Skin epidermis (tissue), 12 donors: Measurements from ENCODE around the gene SMG9.
A peak's percentile ranks its signal among the peaks of the same experiment; 100 is the strongest.
"Not testable (repeated sequence)": the region's sequence is repeated elsewhere in the genome, so short reads cannot be mapped to it uniquely, and the experiment has no call there.

ENCODE experiments used
- H3K27ac ChIP-seq, 21 experiments: fragments of 200-600 bp; sonication (generic) in 11 of 21; one replicate each; pipeline ENCODE4 v1.5.0; 2020; ENCODE audit warnings: mild to moderate bottlenecking in 3 of 21, inconsistent platforms in 2 of 21, moderate library complexity in 2 of 21
- H3K4me3 ChIP-seq, 7 experiments: fragments of 200-600 bp; sonication (generic) in 2 of 7; one replicate each; pipeline ENCODE4 v1.5.0; 2020; ENCODE audit warnings: inconsistent platforms in 2 of 7, mild to moderate bottlenecking in 2 of 7, moderate library complexity in 1 of 7

Gene SMG9

GRCh38 chr19:43704002-43704705 is 50.6 kb downstream of the SMG9 start:
- H3K27ac ChIP-seq = no peak overlapping the region
- no peak overlapping the region for H3K4me3 ChIP-seq

GRCh38 chr19:43700395-43701000 is 54.3 kb downstream of the SMG9 start:
- H3K27ac ChIP-seq = peak overlapping the region in 20 of 21 experiments; percentile 45 to 90 (median 78)
- H3K4me3 ChIP-seq = peak overlapping the region in 4 of 7 experiments; percentile 2 to 34 (median 20)

GRCh38 chr19:43699506-43700394 is 55.0 kb downstream of the SMG9 start:
- H3K4me3 ChIP-seq = peak overlapping the region in 4 of 7 experiments; percentile 8 to 33 (median 23)
- peak overlapping the region in 19 of 21 experiments; percentile 45 to 90 (median 81) for H3K27ac ChIP-seq

- H3K27ac ChIP-seq = no peak overlapping the region
- H3K4me3 ChIP-seq = no peak overlapping the region
Measured at GRCh38 chr19:43697295-43697694, 57.5 kb downstream of the SMG9 start.

- H3K4me3 ChIP-seq = no peak overlapping the region
- no peak overlapping the region for H3K27ac ChIP-seq
Measured at GRCh38 chr19:43695985-43696704, 58.6 kb downstream of the SMG9 start.

GRCh38 chr19:43694553-43694952 is 60.2 kb downstream of the SMG9 start:
- no peak overlapping the region for H3K27ac ChIP-seq
- no peak overlapping the region for H3K4me3 ChIP-seq

GRCh38 chr19:43692877-43693276 is 61.9 kb downstream of the SMG9 start:
- peak overlapping the region in 1 of 21 experiments; percentile 44 for H3K27ac ChIP-seq
- H3K4me3 ChIP-seq = no peak overlapping the region

- no peak overlapping the region for H3K4me3 ChIP-seq
- H3K27ac ChIP-seq = no peak overlapping the region
Measured at GRCh38 chr19:43692385-43692784, 62.4 kb downstream of the SMG9 start.

- no peak overlapping the region for H3K27ac ChIP-seq
- no peak overlapping the region for H3K4me3 ChIP-seq
Measured at GRCh38 chr19:43691755-43692154, 63.0 kb downstream of the SMG9 start.

GRCh38 chr19:43690890-43691289 is 63.9 kb downstream of the SMG9 start:
- H3K4me3 ChIP-seq = no peak overlapping the region
- H3K27ac ChIP-seq = no peak overlapping the region

- Histone ChIP-seq H3K4me3 (no peak overlapping the region), H3K27ac (no peak overlapping the region)
Measured at GRCh38 chr19:43690444-43690843, 64.3 kb downstream of the SMG9 start.

GRCh38 chr19:43688059-43688701 is 66.6 kb downstream of the SMG9 start:
- Histone ChIP-seq H3K27ac (no peak overlapping the region), H3K4me3 (no peak overlapping the region)

GRCh38 chr19:43687660-43687997 is 67.1 kb downstream of the SMG9 start:
- no peak overlapping the region for H3K4me3 ChIP-seq
- H3K27ac ChIP-seq = no peak overlapping the region

GRCh38 chr19:43684326-43684725 is 70.4 kb downstream of the SMG9 start:
- H3K4me3 ChIP-seq = no peak overlapping the region
- peak overlapping the region in 2 of 21 experiments; percentile 21 to 26 for H3K27ac ChIP-seq

- no peak overlapping the region for H3K4me3 ChIP-seq
- H3K27ac ChIP-seq = peak overlapping the region in 2 of 21 experiments; percentile 21 to 26
Measured at GRCh38 chr19:43683905-43684304, 70.9 kb downstream of the SMG9 start.

GRCh38 chr19:43682824-43683661 is 71.7 kb downstream of the SMG9 start:
- Histone ChIP-seq H3K4me3 (no peak overlapping the region), H3K27ac (no peak overlapping the region)

- not testable (repeated sequence) for H3K4me3 ChIP-seq, H3K27ac ChIP-seq
Measured at GRCh38 chr19:43682269-43682668, 72.5 kb downstream of the SMG9 start.

- Histone ChIP-seq H3K27ac (no peak overlapping the region), H3K4me3 (no peak overlapping the region)
Measured at GRCh38 chr19:43681821-43682220, 72.9 kb downstream of the SMG9 start.
